LNCaP clone FGC (cell line): ENCODE results near the gene SLFN13.
"Not testable (repeated sequence)": the region's sequence is repeated elsewhere in the genome, so short reads cannot be mapped to it uniquely, and the experiment has no call there.

ENCODE experiments used
- DNase-seq: peaks from one replicate; pipeline ENCODE4 v3.0.0-alpha.2; 2011; ENCODE audit warnings: low read depth
- H3K4me3 ChIP-seq: 2 replicates; pipeline ENCODE4 v1.5.1; 2011; ENCODE audit warnings: mild to moderate bottlenecking, low read depth, low read length, control low read depth
- TF ChIP-seq, protein P1 (sequence below): IDR thresholded peaks from 2 replicates; pipeline ENCODE4 v1.5.1; 2012; ENCODE audit warnings: mild to moderate bottlenecking; ENCODE audit not compliant: control insufficient read depth, insufficient read depth; ENCODE audit errors: extremely low read depth

Gene SLFN13

DNA sequence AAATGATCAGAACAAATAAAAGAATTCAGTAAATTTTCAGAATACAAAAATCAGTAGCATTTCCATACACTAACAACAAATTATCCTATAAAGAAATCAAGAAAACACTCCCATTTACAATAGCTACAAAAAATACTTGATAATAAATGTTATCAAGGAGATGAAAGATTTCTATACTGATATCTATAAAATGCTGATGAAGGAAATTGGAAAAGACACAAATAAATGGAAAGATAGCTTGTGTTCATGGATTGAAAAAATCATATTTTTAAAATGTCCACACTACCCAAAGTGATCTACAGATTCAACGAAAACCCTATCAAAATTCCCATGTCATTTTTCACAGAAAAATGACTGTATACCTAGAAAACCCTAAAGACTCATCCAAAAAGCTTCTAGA, 34.3 kb downstream of the SLFN13 start:
- DNase-seq = no peak
- TF ChIP-seq, protein P1, sequence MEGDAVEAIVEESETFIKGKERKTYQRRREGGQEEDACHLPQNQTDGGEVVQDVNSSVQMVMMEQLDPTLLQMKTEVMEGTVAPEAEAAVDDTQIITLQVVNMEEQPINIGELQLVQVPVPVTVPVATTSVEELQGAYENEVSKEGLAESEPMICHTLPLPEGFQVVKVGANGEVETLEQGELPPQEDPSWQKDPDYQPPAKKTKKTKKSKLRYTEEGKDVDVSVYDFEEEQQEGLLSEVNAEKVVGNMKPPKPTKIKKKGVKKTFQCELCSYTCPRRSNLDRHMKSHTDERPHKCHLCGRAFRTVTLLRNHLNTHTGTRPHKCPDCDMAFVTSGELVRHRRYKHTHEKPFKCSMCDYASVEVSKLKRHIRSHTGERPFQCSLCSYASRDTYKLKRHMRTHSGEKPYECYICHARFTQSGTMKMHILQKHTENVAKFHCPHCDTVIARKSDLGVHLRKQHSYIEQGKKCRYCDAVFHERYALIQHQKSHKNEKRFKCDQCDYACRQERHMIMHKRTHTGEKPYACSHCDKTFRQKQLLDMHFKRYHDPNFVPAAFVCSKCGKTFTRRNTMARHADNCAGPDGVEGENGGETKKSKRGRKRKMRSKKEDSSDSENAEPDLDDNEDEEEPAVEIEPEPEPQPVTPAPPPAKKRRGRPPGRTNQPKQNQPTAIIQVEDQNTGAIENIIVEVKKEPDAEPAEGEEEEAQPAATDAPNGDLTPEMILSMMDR = no peak
- H3K4me3 ChIP-seq = no peak overlapping the region

DNA sequence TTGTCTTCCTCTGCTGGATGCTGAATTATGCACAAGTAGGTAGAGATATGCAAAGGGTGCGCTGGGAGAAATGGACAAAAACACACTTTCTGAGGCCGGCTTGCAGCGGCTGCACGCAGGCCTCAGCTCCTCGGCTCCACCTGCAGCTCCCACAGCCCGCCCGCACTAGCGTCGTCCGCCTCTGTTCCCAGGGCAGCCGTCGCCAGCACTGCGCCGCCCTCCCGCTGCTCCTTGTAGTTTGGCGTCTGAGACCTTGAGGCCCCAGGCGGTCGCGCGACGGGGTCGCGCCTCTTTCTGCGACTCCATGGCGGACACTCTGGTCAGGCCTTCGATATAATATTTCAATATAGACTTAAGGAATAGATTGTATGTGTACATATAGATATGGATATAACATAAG, 41.0 kb downstream of the SLFN13 start:
- H3K4me3 ChIP-seq = no peak overlapping the region
- no peak for DNase-seq
- TF ChIP-seq, protein P1 = no peak

DNA sequence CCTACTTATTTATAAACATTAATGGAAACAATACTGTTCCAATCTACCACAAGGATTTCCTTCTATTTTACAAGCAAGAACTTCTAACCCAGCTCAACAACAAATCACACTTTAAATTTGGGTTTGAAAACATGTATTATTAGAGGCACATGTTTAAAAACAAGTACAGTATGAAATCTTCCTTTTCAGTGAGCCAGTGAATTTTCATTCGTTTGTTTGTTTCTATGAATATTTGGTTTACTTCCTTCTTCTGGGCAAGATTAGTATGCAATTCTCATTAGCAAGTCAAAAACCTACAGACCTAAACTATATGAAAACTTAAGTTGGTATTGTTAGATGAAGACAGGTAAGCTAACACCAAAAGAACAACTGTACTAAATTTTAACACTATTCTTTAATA, 42.0 kb downstream of the SLFN13 start:
- H3K4me3 ChIP-seq = no peak overlapping the region
- TF ChIP-seq, protein P1 = no peak
- no peak for DNase-seq

DNA sequence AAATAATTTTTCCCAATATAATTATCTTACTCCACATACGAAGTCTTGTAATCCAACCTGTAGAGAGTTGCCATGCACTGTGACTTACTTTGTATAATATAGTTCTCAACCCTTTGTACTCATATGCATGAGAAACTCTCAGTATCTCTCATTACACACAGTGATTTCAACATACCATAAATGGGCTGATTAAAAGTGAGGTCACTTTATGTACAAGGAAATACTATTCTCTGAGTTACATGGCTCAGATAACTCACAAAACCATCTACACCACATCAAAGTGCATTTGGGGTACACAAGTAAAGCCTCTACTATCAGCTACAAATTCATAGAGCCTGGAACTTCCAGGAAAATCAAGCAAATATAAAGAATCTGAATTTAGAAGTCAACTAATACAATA, 44.2 kb downstream of the SLFN13 start:
- TF ChIP-seq, protein P1 = no peak
- DNase-seq = no peak
- H3K4me3 ChIP-seq = no peak overlapping the region

DNA sequence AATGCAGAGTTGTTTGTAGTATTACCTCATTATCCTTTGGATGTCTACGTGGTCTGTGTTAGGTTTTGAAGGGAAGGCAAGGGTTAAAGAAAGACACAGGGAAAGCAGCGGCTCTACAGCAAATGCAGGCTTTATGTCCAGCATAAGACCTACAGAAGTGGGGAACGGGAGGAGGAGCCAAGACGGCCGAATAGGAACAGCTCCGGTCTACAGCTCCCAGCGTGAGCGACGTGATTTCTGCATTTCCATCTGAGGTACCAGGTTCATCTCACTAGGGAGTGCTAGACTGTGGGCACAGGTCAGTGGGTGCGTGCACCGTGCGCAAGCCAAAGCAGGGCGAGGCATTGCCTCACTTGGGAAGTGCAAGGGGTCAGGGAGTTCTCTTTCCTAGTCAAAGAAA, 54.8 kb downstream of the SLFN13 start:
- DNase-seq, H3K4me3 ChIP-seq: not testable (repeated sequence)

DNA sequence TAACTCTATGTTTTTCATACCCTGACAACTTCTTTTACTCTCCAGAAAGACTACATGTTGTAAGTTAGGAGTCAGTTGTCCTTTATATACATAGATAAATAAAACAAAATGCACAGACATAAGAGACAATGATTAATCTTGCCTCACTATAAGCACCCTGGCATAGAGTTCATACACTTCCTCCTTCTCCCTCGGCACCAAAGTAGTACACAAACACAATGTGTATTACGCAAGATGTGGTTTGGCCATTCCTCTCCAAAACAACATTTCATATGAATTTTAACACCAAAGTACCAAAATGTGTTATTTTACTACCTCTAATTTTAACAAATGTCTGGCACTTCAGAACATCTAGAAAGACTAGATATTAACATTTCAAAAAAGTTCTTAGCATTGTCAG, 57.9 kb downstream of the SLFN13 start:
- H3K4me3 ChIP-seq = no peak overlapping the region
- no peak for DNase-seq
- TF ChIP-seq, protein P1 = no peak

DNA sequence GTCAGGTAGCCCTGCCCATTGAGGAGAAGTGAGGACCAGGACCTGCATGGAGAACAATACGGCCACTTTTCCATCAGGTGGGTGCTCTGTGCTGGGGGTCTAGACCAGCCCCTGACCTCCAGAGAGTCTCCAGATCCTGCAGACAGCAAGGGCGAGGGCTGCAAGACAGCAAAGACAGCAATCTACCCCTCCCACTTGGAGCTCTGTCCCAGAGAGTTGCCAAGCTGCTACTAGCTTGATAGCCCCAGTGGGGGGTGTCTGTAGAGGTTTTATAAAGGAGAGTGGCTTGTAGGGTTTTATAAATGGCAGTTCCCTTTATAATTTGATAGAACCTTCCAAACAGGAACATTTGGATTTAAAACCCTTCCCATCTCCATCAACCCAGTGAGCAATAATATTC, 58.4 kb downstream of the SLFN13 start:
- DNase-seq = no peak
- TF ChIP-seq, protein P1 = no peak
- no peak overlapping the region for H3K4me3 ChIP-seq

DNA sequence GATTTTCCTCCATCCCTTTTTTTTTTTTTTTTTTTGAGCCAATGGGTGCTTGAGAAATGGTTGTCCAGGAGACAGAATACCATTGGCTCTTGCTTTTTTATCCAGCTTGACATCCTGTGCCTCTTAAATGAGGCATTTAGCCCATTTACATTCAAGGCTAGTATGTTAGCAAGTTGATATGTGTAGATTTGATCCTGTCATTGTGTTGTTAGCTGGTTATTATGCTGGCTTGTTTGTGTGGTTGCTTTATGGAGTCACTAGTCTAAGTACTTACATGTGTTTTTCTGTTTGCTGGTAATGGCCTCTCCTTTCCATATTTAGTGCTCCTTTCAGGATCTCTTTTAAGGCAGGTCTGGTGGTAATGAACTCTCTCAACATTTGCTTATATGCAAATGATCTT, 61.1 kb downstream of the SLFN13 start:
- DNase-seq = no peak
- TF ChIP-seq, protein P1 = no peak
- H3K4me3 ChIP-seq = no peak overlapping the region
